Stimulated activated CD8-positive, alpha-beta memory T cell treated with anti-CD3 and anti-CD28 coated beads, Interleukin-4, amount 100 ng/mL, for 1 hour (primary cell): ENCODE data around the gene C1orf21.

ENCODE experiments used
- DNase-seq, 2 donors: peaks; one replicate each; pipeline ENCODE4 v3.0.0-alpha.2; 2020; ENCODE audit warnings: low read depth in 2 of 2, low spot score in 1 of 2

C1orf21 gene

DNA sequence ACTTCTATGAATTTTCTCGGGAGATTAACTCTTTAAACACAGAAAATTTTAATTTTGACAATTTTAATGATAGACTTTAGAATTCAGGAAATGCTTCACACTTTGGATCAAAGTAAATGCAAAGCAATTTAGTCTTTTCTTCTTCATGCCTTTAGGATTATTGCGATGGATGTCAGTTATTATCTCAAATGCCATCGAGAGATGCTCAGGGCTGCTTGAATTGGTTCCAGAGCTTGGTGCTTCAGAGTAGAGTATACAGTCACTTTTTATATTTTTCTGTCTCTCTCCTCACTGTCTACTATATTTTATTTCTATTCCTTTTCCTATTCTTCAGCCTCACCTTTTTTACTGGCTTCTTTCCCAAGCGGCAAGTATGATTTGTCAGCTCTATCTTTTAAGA is 59.2 kb downstream of the C1orf21 start:
- DNase-seq = no peak

DNA sequence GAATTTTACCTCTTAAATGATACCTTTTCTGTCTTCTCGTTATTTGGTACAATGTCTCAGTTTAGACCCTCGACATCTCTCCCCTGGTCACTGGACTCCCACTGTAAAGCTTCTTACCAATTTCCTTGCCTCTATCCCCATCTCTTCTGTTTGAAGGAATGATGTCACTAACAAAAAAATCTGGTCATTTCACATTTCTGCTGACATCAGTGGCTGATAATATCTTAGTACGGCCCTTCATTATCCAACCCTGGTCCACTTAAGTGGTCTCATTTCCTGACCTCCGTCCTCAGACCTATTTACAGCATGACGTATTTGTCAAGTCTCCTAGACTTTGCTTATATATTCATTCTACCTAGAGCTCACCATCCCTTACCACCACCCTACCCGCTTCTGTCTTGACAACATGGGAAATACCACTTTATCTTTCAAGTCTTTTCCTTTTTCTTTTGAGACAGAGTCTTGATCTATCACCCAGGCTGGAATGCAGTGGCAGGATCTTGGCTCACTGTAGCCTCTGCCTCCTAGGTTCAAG is 60.9 kb downstream of the C1orf21 start:
- no peak for DNase-seq

DNA sequence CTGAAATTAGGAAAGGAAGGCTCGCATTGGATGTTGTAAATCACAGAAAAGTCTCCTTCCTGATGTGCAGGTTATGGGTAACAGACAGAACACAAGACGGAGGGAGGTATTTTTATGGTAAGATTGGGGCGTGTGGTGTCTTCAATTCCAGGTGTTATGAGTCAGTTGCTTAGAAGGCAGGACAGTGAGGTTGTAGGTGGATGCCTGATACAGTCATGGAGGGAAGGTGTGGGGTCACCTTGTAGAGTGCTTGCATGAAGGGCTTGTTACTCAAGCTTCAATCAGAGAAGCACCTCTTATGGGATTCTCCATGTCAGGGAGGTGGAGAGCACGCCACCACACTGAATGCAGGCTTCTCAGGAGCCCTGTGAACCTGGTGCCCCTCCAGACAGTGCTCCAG is 63.1 kb downstream of the C1orf21 start:
- DNase-seq = no peak

DNA sequence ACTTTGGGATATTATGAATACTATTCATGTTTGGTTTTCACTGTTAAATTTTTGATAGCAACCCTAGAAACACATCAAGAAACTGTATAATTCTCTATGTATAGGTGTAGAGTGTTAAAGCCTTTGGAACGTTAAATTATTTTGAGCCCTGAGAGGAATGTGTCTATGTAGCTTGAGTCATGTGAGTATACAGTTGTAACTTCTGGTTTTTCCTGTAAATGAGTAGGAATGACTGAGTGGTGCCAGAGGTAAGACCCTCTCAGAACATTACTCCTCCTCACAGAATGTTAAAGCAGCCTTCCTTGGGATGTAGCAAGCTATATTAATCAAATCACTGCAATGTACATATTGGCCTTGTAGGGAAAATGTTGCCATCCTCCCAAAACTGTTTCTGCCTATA is 69.0 kb downstream of the C1orf21 start:
- DNase-seq = no peak

DNA sequence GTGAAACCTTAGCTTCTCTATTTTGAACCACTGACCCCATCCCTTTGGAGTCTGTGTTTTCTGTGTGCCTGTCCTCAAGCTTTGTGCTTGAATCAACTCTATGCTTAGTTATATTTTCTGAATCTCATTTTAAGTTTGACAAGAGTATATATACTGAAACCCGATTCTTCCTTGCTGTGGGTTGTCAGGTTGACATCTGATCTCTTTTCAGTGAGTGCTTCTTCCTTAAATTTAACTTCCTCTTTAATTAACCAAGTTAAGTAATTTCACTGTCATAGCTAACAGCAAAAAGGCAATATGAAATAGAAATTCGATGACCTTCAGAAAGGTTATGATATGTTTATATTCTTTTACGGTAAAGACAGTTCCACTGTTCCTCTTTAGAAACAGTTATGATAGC is 69.4 kb downstream of the C1orf21 start:
- no peak for DNase-seq

DNA sequence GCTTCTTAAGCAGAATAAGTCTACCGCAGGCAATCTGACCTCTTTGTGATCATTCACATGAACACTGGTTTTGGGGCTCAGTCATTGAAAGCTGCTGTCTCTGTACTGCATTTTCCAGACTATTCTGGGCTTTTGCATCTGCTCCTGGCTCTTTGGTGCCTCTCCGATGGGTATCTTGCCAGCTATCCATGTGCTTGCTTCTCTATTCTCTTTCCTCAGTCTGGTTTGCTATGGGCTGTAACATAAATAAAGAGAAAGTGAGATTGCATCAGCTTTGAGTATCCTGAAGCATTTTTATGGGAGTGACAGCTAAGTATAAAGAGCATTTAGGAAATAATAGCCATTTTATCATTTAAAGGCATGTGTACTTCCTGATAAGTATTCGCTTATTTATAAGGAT is 70.7 kb downstream of the C1orf21 start:
- no peak for DNase-seq

DNA sequence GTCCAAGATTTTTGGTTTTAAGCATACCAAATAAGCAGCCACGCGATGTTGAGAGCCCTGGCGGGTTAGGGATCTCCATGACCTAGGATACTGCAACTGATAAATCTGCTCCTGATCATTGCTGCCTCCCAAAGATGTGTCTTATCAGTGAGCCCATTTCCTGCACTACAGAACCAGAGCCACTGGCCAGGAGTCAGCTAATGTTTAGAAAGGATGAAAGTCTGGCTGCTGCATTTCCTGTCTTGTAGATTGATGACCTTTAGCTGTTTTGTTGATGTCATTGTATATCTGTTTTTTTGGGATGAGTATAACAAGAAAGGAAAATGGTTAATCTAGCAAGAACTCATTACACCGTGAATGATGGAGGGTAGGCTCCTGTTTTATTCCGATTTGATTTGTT is 74.5 kb downstream of the C1orf21 start:
- no peak for DNase-seq

DNA sequence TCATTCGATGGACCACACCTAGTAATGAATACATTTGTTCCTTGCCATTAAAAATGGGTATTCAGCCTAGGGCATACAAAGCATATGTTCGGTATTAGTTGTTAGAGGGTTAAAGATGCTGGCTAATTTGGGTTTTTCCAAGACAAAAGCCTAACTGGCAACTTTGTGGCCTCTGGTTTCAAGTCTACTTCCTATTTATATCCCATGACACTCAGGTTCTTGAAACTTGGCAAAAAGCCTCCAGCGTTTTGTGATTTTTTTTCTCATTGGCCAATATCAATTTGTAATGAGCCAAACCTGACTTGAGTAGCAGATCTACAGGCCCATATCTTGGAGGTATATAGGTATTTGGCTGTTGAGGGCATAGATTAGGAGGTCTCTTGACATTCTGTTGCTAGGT is 75.3 kb downstream of the C1orf21 start:
- no peak for DNase-seq

DNA sequence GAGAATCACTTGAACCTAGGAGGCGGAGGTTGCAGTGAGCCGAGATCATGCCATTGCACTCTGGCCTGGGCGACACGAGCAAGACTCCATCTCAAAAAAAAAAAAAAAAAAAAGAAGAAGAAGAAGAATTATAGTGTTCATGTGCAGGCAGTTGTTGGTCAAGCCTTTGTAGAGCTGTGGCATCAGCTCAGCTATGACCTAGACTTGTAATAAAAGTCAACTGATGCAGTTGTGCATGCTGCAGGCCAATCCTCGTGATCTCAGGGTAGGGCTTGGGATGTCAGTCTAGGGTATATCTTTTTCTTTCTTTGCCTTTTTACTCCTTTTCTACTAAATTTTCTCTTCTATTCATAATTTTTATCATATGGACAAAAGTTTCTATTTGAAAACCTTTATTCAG is 76.2 kb downstream of the C1orf21 start:
- DNase-seq = no peak

DNA sequence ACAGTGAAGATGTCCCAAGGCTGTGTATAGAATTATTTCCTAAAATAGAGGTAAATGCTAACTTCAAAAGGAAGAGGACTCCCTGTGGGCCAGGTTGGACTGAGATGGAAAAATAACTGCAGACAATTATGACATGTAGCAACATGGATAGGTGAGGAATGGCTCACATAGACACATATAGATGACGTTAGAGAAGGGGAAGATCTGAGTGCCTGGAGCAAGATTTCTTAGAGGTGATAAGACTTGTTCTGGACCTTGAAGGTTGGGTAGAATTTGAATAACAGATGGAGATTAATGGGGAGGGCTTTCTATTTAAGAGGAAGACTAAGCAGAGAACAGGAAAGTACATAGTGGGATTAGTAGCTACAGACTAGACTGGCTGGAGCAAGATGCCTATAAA is 76.9 kb downstream of the C1orf21 start:
- no peak for DNase-seq

DNA sequence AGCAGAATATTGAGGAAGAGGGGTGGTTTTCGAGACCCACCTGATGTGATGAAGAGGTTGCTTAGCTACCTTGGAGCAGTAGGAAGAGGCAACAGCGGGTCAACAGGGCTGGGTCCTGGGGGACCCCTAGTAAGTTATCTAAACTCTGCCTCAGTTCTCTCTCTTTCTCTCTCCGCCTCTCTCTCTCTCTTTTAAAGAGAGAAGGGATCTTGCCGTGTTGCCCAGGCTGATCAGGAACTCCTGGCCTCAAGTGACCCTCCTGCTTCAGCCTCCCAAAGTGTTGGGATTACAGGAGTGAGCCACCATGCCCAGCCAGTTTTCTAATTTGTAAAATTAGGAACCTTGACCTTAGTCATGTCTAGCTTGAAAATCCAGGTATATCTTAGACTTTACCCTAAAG is 77.9 kb downstream of the C1orf21 start:
- DNase-seq = no peak

DNA sequence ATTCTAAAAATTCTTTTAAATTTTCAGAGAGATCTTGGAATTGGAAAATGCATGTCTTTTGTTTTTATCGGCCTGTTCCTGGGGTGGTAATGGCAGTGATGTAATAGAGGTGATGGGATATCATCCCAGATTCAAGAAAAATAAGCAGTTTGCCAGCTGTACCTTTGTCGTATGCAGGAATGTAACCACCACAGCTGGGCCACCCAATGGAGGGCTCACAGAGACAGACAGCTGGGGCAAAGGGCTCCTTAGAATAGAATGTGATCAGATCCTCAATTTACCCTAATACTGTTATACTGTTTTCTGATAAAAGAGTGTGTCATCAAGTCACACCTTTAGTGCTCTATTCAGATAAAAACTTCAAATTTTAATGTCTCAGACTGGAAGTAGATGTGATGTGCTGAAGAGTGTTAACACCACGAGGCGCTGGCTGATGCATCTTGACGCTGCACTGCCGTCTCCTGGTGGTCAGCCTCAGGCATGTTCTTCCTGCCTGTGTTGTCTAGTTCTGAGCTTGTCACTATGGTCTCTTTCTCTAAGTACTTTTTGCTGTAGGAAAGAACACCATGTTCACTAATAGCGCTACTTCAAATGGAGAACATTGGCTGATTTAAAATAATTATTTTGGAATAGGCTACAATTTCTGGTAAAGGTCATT is 78.8 kb downstream of the C1orf21 start:
- DNase-seq = no peak

DNA sequence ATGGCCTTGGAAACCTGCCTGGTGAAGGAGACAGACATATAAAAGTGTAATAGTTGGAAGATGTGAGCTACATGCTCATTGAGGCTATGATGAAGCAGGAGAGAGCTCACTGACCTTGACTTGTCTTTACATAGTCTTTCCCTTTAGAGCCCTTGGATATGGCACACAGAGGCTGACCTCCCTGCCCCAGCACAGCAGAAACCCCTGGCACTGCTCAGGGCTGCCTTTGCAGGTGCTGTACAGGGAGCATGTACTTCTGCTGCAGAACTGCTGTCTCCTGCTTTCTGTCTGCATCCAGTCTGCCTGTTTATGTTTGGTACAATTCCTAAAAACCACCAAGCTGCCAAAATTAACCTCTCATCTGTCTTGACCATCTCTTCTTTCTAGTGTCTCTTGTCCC is 80.5 kb downstream of the C1orf21 start:
- no peak for DNase-seq

DNA sequence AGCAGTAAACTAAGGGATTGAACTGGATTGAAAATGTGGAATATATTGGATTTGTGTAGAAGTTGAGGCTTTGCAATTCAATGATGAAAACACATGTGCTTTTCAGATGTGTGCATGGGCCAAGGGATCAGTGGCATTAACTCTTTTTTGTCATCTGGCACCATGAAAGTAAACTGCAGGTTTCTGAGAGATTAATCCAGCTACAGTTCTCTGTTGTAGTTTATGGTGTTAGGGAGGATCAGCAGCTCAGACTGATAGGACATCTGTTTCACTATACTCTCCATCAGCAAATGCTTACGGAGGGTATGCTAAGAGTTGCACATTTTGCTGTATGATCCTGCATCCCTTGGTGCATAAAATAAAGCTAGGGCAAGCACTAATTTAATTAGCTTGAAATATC is 82.6 kb downstream of the C1orf21 start:
- DNase-seq = no peak

DNA sequence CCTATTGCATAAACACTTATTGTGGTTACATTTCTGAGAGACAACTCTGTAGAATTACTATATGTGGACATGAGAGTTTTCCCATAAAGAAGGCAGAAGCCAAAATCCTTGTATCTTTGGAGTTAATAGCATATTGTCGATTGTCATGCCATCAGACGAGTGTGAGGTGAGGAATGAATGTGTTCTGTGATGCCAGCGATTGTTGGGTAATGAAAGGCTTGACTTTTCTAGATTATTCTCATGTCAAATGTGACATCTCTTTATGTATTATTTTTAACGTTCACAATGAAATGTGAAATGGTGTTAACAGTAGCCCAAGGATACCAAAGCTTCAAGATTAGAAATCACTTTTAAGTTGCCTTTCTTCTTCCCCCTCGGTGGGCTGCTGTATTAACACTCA is 84.9 kb downstream of the C1orf21 start:
- no peak for DNase-seq

DNA sequence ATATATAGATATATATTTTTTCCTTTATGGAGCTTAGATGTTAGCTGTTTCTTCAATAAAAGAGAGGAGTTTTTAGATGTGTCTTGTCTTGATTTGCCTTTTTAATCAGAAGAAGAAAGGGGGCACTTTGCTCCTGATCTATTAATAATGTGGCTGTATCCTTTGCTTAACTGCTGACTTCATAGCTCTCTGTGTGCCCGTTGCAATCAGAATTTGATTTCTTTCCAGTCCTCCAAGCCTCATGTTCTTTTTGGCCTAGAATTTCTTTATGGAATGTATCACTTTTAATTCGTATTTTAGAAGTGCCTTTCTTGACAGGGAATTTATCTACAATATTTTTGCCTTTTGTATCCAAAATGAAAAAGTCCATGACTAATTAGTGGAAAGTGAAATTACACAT is 85.3 kb downstream of the C1orf21 start:
- DNase-seq = no peak

DNA sequence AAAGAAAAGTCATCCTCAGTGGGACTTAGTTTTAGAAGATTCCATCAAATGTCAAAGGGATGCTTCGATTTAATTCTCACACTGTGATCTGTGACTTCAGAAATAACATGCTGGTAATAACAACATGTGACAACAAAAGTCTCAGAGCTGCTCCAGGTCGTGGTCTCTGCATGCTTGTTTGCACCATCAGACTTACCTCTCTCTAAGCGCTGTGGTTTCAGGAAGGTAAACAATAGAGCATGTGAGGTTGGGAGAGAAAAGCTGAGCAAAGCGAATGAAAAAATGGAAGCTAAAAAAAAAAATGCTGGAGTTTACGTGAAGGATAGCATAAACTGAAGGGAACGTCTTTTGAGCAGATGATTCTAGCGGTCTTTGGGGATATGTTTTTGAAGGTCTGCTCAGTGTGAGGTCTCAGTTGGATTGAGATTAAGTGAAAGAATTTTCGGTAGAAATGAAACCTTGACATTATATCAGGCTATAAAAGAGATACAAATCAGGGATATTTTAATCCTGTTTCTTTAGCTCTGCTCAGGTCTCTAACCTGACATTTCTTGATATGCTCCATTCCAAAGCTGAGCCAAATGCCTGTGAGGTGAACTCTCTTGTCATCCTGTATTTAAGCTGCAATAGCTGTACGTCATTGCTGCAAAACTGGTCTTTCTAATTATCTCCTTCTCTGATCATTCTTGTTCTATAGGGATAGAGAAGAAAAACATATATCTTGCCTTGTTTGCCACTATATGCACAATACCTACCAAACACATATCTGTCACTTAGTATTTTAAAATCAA is 86.5 kb downstream of the C1orf21 start:
- no peak for DNase-seq

DNA sequence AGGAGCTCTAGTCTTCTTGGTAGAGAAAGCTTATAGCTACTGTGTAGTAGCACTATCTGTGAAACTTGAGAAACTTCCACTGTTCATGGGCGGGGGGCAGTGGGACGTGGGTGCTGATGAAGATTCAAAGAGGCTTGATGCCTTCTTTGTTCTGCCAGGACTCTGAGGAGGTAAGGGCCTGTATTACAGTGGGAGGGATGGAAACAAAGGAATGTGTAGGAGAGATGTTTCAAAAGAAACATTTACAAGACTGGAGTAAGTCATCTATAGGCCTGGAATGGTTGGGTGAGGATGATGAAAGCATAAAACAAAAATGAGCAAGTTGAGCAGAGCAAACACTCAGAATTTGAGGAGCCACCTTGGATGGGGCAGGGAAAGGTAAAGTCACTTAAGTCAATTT is 89.4 kb downstream of the C1orf21 start:
- no peak for DNase-seq

DNA sequence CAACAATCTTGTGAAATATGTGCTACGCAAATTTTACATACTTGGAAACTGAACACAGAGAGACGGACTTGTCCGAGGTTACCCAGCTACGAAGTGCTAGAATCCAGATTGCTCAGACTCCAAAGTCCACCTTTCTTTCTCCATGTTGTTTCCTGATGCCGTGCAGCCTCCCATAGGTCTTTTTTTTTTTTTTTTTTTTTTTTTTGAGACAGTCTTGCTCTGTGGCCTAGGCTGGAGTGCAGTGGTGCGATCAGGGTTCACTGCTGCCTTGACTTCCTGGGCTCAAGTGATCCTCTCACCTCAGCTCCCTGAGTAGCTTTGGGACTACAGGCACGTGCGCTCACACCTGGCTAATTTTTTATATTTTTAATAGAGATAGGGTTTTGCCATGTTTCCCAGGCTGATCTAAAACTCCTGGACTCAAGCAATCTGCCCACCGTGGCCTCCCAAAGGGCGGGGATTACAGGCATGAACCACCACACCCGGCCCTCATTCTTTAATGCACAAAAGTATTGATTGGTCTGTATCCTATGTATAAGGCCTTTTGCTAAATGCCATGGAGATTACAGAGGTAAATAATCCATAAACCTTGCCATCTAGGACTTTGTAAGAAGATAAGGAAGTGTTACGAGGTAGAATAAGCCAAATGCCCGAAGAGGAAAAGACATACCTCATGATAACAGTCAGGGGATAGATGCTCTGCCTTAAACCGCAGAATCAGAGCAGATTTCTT is 92.8 kb downstream of the C1orf21 start:
- no peak for DNase-seq

DNA sequence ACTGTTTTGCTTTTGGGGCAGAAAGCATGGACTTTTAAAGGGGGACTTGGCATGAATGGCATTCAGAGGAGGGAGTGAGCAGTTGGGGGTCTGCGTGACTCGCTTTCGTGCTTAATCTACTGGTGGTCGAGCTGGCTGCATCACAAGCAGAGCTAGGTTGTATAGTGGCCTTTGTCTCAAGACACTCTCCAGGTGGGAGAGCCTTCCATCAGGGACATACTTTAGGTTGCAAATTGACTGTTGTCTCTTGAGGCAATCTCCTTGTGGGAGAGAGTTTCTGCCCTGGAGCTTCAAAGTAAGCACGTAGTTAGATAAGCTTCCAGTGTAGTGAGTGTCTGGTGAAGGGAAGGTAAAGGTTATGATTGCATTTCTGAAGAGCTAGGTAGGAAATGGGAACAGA is 93.9 kb downstream of the C1orf21 start:
- no peak for DNase-seq

DNA sequence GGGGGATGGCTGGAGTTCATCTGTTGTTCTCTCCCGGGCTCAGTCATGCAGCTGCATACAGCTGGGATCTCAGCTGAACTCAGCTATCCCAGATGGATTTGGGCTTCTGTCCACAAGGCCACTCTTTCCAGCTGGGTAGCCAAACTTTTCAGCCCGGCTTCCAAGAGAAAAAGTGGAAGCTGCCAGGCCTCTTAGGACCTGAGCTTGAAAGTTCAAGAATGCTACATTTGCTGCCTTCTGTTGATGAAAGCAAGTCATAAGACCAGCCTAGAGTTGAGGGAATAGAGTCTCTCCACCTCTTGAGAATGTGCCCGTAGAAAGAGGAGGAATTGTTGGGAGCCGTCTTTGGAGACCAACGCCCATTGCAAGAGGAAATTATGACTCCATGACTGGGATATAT is 95.3 kb downstream of the C1orf21 start:
- no peak for DNase-seq

DNA sequence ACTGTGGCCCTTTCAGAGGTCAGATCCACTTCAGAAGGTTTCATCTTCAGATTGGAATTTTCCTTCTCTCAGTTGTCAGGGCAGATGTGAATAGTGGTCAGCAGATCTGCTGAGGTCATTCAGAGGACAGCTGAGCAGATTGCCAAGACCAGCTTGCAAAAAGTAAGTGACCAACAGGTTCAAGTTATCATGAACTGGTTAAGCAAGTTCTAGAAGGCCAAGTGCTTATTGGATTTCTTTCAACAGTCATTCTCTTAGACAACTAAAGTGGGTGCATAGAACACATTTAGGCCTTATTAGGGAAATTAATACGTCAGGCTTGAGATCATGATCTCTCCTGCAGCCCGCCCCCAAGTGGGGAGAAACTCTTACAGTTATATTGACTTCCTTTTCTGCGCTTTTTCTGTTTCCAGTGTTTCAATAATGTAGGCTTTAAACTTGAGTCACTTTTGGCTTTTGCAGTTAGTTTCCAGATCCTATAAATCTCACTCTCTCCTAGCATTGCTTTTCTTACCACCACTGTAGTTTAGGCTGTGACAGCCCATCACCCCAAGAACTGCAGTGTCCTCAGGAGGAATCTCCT is 96.4 kb downstream of the C1orf21 start:
- DNase-seq = no peak
